ENCODE results near the gene SCD5. TPM values are rescaled to one million over a fixed set of nuclear protein-coding genes. Genes with fewer than 3 reads are reported as not detected.

The SCD5 gene
- total and polyA plus RNA-seq, 3 experiments from 2014 or later: 2.6 to 6.3 (median 6.2) TPM

GRCh38 chr4:82585690-82586435 lies 212.7 kb downstream of the SCD5 start:
- H3K27ac Mint-ChIP-seq: no peak overlapping the region
- Histone ChIP-seq H3K27ac (ENCODE audit: low read depth, low read length) (no peak overlapping the region), H3K4me3 (ENCODE audit: low read length) (no peak overlapping the region), H3K4me1 (ENCODE audit: insufficient read depth, low read length) (no peaks in the 10 kb centered on the region), H3K9me3 (ENCODE audit: low read length) (no peaks in the 10 kb centered on the region), H3K36me3 (ENCODE audit: insufficient read depth, low read length) (no peaks in the 10 kb centered on the region), H3K27me3 (ENCODE audit: insufficient read depth, low read length, poor library complexity, severe bottlenecking) (peaks cover 4% of the 10 kb centered on the region)
- no peak for DNase-seq
- no peaks in the 10 kb centered on the region for H3K9me3 Mint-ChIP-seq
- POLR2A ChIA-PET: no interaction called here
- CTCF ChIA-PET: interaction anchor here (1.5 kb wide), 1 partner anchor 121 kb away, joined by 3 read pairs; no protein-coding TSS in a partner anchor
- no peak overlapping the region for H3K4me3 Mint-ChIP-seq
- H3K27me3 Mint-ChIP-seq: peaks cover 19 to 24% of the 10 kb centered on the region in 2 donors
- peaks cover 0 to 1% (median 0%) of the 10 kb centered on the region in 3 donors for H3K36me3 Mint-ChIP-seq
- H3K4me1 Mint-ChIP-seq: no peaks in the 10 kb centered on the region

DNA sequence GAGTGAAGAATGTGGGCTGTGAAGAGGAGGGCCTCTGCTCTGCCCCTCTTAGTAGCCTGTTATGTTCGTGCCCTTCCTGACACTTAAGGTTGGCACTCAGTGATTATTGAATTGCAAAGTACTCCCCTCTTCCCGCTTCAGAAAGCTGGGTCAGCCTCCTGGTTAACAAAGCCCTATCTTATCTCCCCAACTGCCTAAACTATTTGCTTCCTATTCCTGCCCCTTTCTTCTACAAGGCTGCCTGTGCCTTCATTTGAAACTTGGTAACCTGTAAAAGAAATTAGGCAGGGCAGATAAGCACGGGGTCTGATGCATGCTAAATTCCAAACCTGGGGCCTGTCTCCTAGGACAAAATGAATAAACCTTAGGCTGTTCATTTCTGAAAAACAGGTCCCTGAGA lies 213.7 kb downstream of the SCD5 start:
- no peak overlapping the region for H3K27ac Mint-ChIP-seq
- ChIA-PET CTCF (interaction anchor here (1.3 to 1.5 kb wide), 2 partner anchors 9 to 122 kb away, joined by 3 read pairs; no protein-coding TSS in a partner anchor), POLR2A (no interaction called here)
- H3K4me3 Mint-ChIP-seq: no peak overlapping the region
- Histone ChIP-seq H3K9me3 (ENCODE audit: low read length) (no peaks in the 10 kb centered on the region), H3K27ac (ENCODE audit: low read depth, low read length) (no peak overlapping the region), H3K4me1 (ENCODE audit: insufficient read depth, low read length) (no peaks in the 10 kb centered on the region), H3K36me3 (ENCODE audit: insufficient read depth, low read length) (no peaks in the 10 kb centered on the region), H3K4me3 (ENCODE audit: low read length) (no peak overlapping the region), H3K27me3 (ENCODE audit: insufficient read depth, low read length, poor library complexity, severe bottlenecking) (peaks cover 4% of the 10 kb centered on the region)
- no peak for DNase-seq
- no peaks in the 10 kb centered on the region for H3K4me1 Mint-ChIP-seq
- peaks cover 19 to 24% of the 10 kb centered on the region in 2 donors for H3K27me3 Mint-ChIP-seq
- peaks cover 0 to 1% (median 0%) of the 10 kb centered on the region in 3 donors for H3K36me3 Mint-ChIP-seq
- H3K9me3 Mint-ChIP-seq: no peaks in the 10 kb centered on the region

GRCh38 chr4:82583897-82584587 lies 214.6 kb downstream of the SCD5 start:
- Mint-ChIP-seq H3K4me3 (no peak overlapping the region), H3K27me3 (peaks cover 16 to 20% of the 10 kb centered on the region in 2 donors), H3K9me3 (no peaks in the 10 kb centered on the region), H3K4me1 (no peaks in the 10 kb centered on the region), H3K36me3 (peaks cover 0 to 1% (median 0%) of the 10 kb centered on the region in 3 donors), H3K27ac (no peak overlapping the region)
- Histone ChIP-seq H3K4me3 (ENCODE audit: low read length) (no peak overlapping the region), H3K27ac (ENCODE audit: low read depth, low read length) (no peak overlapping the region), H3K4me1 (ENCODE audit: insufficient read depth, low read length) (no peaks in the 10 kb centered on the region), H3K36me3 (ENCODE audit: insufficient read depth, low read length) (no peaks in the 10 kb centered on the region), H3K9me3 (ENCODE audit: low read length) (no peaks in the 10 kb centered on the region), H3K27me3 (ENCODE audit: insufficient read depth, low read length, poor library complexity, severe bottlenecking) (peaks cover 4% of the 10 kb centered on the region)
- DNase-seq: no peak
- POLR2A ChIA-PET: no interaction called here
- CTCF ChIA-PET: interaction anchor here (1.3 to 1.5 kb wide), 2 partner anchors 10 to 123 kb away, joined by 3 read pairs; no protein-coding TSS in a partner anchor

GRCh38 chr4:82579932-82580331 lies 218.7 kb downstream of the SCD5 start:
- H3K4me3 ChIP-seq (ENCODE audit: low read length): no peak overlapping the region
- Mint-ChIP-seq H3K27ac (no peak overlapping the region), H3K27me3 (peaks cover 13 to 26% of the 10 kb centered on the region in 2 donors), H3K9me3 (no peaks in the 10 kb centered on the region), H3K4me3 (no peak overlapping the region), H3K36me3 (no peaks in the 10 kb centered on the region), H3K4me1 (no peaks in the 10 kb centered on the region)
- H3K4me1 ChIP-seq (ENCODE audit: insufficient read depth, low read length): no peaks in the 10 kb centered on the region
- ChIA-PET CTCF (no interaction called here), POLR2A (no interaction called here)
- H3K27me3 ChIP-seq (ENCODE audit: insufficient read depth, low read length, poor library complexity, severe bottlenecking): peaks cover 4% of the 10 kb centered on the region
- no peaks in the 10 kb centered on the region for H3K36me3 ChIP-seq (ENCODE audit: insufficient read depth, low read length)
- H3K27ac ChIP-seq (ENCODE audit: low read depth, low read length): no peak overlapping the region
- no peak for DNase-seq
- H3K9me3 ChIP-seq (ENCODE audit: low read length): no peaks in the 10 kb centered on the region

Other genes starting within 250 kb of the SCD5 start
- not detected for gene TMEM150C, start 236.8 kb downstream of the SCD5 start, total RNA-seq
- 0.17 TPM for gene TMEM150C, start 236.8 kb downstream of the SCD5 start, polyA plus RNA-seq
- gene SEC31A, start 92.4 kb upstream of the SCD5 start, total RNA-seq: 100 to 1,000 TPM in 1 of 2 experiments, 10 to 100 TPM in 1; 87.3 to 100 TPM
- gene SEC31A, start 92.4 kb upstream of the SCD5 start, polyA plus RNA-seq: 129 TPM
- gene THAP9, start 101.9 kb upstream of the SCD5 start, total RNA-seq: 1 to 10 TPM; 1.6 to 2.3 TPM
- gene THAP9, start 101.9 kb upstream of the SCD5 start, polyA plus RNA-seq: 2.0 TPM
- gene LIN54, start 212.0 kb upstream of the SCD5 start, total RNA-seq: 10 to 100 TPM; 22.1 to 23.0 TPM
- 9.2 TPM for gene LIN54, start 212.0 kb upstream of the SCD5 start, polyA plus RNA-seq
- 10 to 100 TPM; 38.4 to 38.5 TPM for gene COPS4, start 236.4 kb upstream of the SCD5 start, total RNA-seq
- gene COPS4, start 236.4 kb upstream of the SCD5 start, polyA plus RNA-seq: 64.0 TPM

Measured in CD8-positive, alpha-beta memory T cell (primary cell).